ENCODE measurements around the gene TMEM126A.
A peak's percentile ranks its signal among the peaks of the same experiment; 100 is the strongest.
"Not testable (repeated sequence)": the region's sequence is repeated elsewhere in the genome, so short reads cannot be mapped to it uniquely, and the experiment has no call there.

TMEM126A gene

GRCh38 chr11:85609286-85609685, 38.5 kb upstream of the TMEM126A start:
- H3K4me1 ChIP-seq (ENCODE audit: low read length); H3K79me2 ChIP-seq (ENCODE audit: low read length); H4K20me1 ChIP-seq (ENCODE audit: insufficient read depth, low read length); H3K9ac ChIP-seq (ENCODE audit: low read length); H3K9me3 ChIP-seq (ENCODE audit: insufficient read depth, low read length); H3K27me3 ChIP-seq (ENCODE audit: low read depth, low read length); H3K36me3 ChIP-seq (replicated peaks; ENCODE audit: low read depth, low read length); H3K4me2 ChIP-seq (ENCODE audit: low read length); H2AFZ ChIP-seq (ENCODE audit: low read depth, low read length); H3K4me3 ChIP-seq (ENCODE audit: low read length); H3K27ac ChIP-seq (ENCODE audit: low read length): not testable (repeated sequence)

GRCh38 chr11:85611643-85612042, 36.1 kb upstream of the TMEM126A start:
- H4K20me1 ChIP-seq (ENCODE audit: insufficient read depth, low read length); H3K27ac ChIP-seq (ENCODE audit: low read length); H3K36me3 ChIP-seq (replicated peaks; ENCODE audit: low read depth, low read length); H3K79me2 ChIP-seq (ENCODE audit: low read length); H2AFZ ChIP-seq (ENCODE audit: low read depth, low read length); H3K9me3 ChIP-seq (ENCODE audit: insufficient read depth, low read length); H3K27me3 ChIP-seq (ENCODE audit: low read depth, low read length); H3K4me2 ChIP-seq (ENCODE audit: low read length); H3K9ac ChIP-seq (ENCODE audit: low read length); H3K4me3 ChIP-seq (ENCODE audit: low read length); H3K4me1 ChIP-seq (ENCODE audit: low read length): not testable (repeated sequence)

GRCh38 chr11:85619499-85619898, 28.3 kb upstream of the TMEM126A start:
- TF ChIP-seq CTCF (IDR thresholded peaks at IDR 0.05; ENCODE audit: low read depth, low read length) (no peak), EZH2phosphoT487 (IDR thresholded peaks at IDR 0.05; ENCODE audit: low read depth) (no peak)
- H3K79me2 ChIP-seq (ENCODE audit: low read length) = no peaks in the 10 kb centered on the region
- H3K9ac ChIP-seq (ENCODE audit: low read length) = no peak overlapping the region
- H3K9me3 ChIP-seq (ENCODE audit: insufficient read depth, low read length) = no peaks in the 10 kb centered on the region
- no peaks in the 10 kb centered on the region for H3K27me3 ChIP-seq (ENCODE audit: low read depth, low read length)
- no peak overlapping the region for H3K27ac ChIP-seq (ENCODE audit: low read length)
- peaks cover 4% of the 10 kb centered on the region; the same call in 1 of the 2 replicates for H3K4me1 ChIP-seq (ENCODE audit: low read length)
- no peak overlapping the region for H3K4me2 ChIP-seq (ENCODE audit: low read length)
- no peaks in the 10 kb centered on the region for H4K20me1 ChIP-seq (ENCODE audit: insufficient read depth, low read length)
- H3K4me3 ChIP-seq (ENCODE audit: low read length) = no peak overlapping the region
- no peak overlapping the region for H2AFZ ChIP-seq (ENCODE audit: low read depth, low read length)
- H3K36me3 ChIP-seq (replicated peaks; ENCODE audit: low read depth, low read length) = no peaks in the 10 kb centered on the region

- no peaks in the 10 kb centered on the region for H3K27me3 ChIP-seq (ENCODE audit: low read depth, low read length)
- TF ChIP-seq CTCF (IDR thresholded peaks at IDR 0.05; ENCODE audit: low read depth, low read length) (no peak), EZH2phosphoT487 (IDR thresholded peaks at IDR 0.05; ENCODE audit: low read depth) (no peak)
These were observed 27.5 kb upstream of the TMEM126A start for GRCh38 chr11:85620256-85620655.

GRCh38 chr11:85626496-85626895, 21.3 kb upstream of the TMEM126A start:
- peak overlapping the region; percentile 87 for H3K4me3 ChIP-seq (ENCODE audit: low read length)
- H3K4me1 ChIP-seq (ENCODE audit: low read length) = peaks cover 21% of the 10 kb centered on the region
- H3K27me3 ChIP-seq (ENCODE audit: low read depth, low read length) = no peaks in the 10 kb centered on the region
- H3K4me2 ChIP-seq (ENCODE audit: low read length) = peak overlapping the region; percentile 98
- peaks cover 7% of the 10 kb centered on the region for H3K36me3 ChIP-seq (replicated peaks; ENCODE audit: low read depth, low read length)
- no peak overlapping the region for H3K27ac ChIP-seq (ENCODE audit: low read length)
- TF ChIP-seq EZH2phosphoT487 (IDR thresholded peaks at IDR 0.05; ENCODE audit: low read depth) (no peak), CTCF (IDR thresholded peaks at IDR 0.05; ENCODE audit: low read depth, low read length) (no peak)
- H3K79me2 ChIP-seq (ENCODE audit: low read length) = peaks cover 31% of the 10 kb centered on the region
- peak overlapping the region; percentile 86; the same call in 1 of the 2 replicates for H3K9ac ChIP-seq (ENCODE audit: low read length)
- no peaks in the 10 kb centered on the region for H4K20me1 ChIP-seq (ENCODE audit: insufficient read depth, low read length)
- H3K9me3 ChIP-seq (ENCODE audit: insufficient read depth, low read length) = no peaks in the 10 kb centered on the region
- peak overlapping the region; percentile 97; the same call in 1 of the 2 replicates for H2AFZ ChIP-seq (ENCODE audit: low read depth, low read length)

More at GRCh38 chr11:85620256-85620655, 27.5 kb upstream of the TMEM126A start:
- peaks cover 4% of the 10 kb centered on the region; the same call in 1 of the 2 replicates for H3K4me1 ChIP-seq (ENCODE audit: low read length)
- no peak overlapping the region for H2AFZ ChIP-seq (ENCODE audit: low read depth, low read length)
- no peak overlapping the region for H3K4me3 ChIP-seq (ENCODE audit: low read length)
- no peaks in the 10 kb centered on the region for H3K36me3 ChIP-seq (replicated peaks; ENCODE audit: low read depth, low read length)
- H4K20me1 ChIP-seq (ENCODE audit: insufficient read depth, low read length) = no peaks in the 10 kb centered on the region
- no peaks in the 10 kb centered on the region for H3K9me3 ChIP-seq (ENCODE audit: insufficient read depth, low read length)
- no peak overlapping the region for H3K4me2 ChIP-seq (ENCODE audit: low read length)
- H3K9ac ChIP-seq (ENCODE audit: low read length) = no peak overlapping the region
- no peak overlapping the region for H3K27ac ChIP-seq (ENCODE audit: low read length)
- no peaks in the 10 kb centered on the region for H3K79me2 ChIP-seq (ENCODE audit: low read length)

Measured in OCI-LY3 (cell line).